Right atrium auricular region (tissue), 2 donors: ENCODE results near the gene CDC6. TPM values are rescaled to one million over a fixed set of nuclear protein-coding genes. Genes with fewer than 3 reads are reported as not detected.

Source experiments
- DNase-seq: peaks from one replicate; pipeline ENCODE4 v3.0.0-alpha.2; 2019; ENCODE audit warnings: low spot score
- H3K27ac ChIP-seq, 2 donors: fragments of 200-600 bp; sonication (generic); 1 replicate in 1 of 2; 2 replicates in 1 of 2; pipeline ENCODE4 v1.5.1; 2016 to 2019
- H3K27me3 ChIP-seq, 2 donors: fragments of 200-600 bp; sonication (generic); one replicate each; pipeline versions ENCODE4 v1.5.1 to v1.6.0; 2017 to 2019
- H3K36me3 ChIP-seq: fragments of 200-600 bp; sonication (generic); one replicate; pipeline ENCODE4 v1.5.1; 2016
- H3K4me1 ChIP-seq, 2 donors: fragments of 200-600 bp; sonication (generic); one replicate each; pipeline versions ENCODE4 v1.5.1 to v1.6.0; 2017 to 2019
- H3K4me3 ChIP-seq, 2 donors: fragments of 200-600 bp; sonication (generic); 1 replicate in 1 of 2; 2 replicates in 1 of 2; pipeline ENCODE4 v1.5.1; 2017 to 2019; ENCODE audit warnings: mild to moderate bottlenecking in 1 of 2, moderate library complexity in 1 of 2
- H3K9me3 ChIP-seq, 2 donors: fragments of 200-600 bp; sonication (generic); one replicate each; pipeline ENCODE4 v1.5.1; 2019
- CTCF ChIP-seq, 2 donors: fragments of 200-600 bp; sonication (generic); IDR thresholded peaks; one replicate each; pipeline ENCODE4 v1.5.1; 2019; ENCODE audit warnings: antibody characterized with exemption in 2 of 2
- total RNA-seq, 2 donors: library from RNA; depleted of rRNA; stranded (reverse); fragments of >200 nt; gene quantifications; one replicate each; pipeline ENCODE4 v1.1.0, GENCODE V29; 2016

Gene CDC6
- total RNA-seq, 2 donors from 2014 or later, result 0.44 to 1.0 TPM

GRCh38 chr17:40321524-40321929 lies 33.8 kb downstream of the CDC6 start:
- TF ChIP-seq CTCF (IDR thresholded peaks at IDR 0.05), result no peak
- no peak for DNase-seq

DNA sequence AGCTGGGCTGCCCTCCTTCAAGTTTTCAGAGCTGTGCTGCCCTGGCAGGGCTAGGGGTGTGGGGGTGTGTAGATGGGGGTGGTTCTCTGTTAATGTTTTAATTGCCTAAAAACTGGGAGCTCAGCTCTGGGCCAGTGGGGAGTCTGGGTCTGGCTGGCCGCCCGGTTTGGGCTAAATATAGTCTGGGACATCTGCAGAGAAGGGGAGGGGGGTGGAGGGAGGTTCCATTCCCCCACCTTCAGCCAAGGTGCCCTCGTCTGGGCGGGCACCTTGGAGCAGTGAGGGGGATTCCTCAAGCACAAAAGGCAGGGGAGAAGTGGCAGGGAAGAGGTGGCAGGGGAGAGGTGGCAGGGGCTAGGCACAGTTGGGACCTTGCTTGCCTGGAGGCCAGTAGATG lies 34.3 kb downstream of the CDC6 start:
- no peak for TF ChIP-seq CTCF (IDR thresholded peaks at IDR 0.05)
- H3K36me3 ChIP-seq, result no peaks in the 10 kb centered on the region
- H3K27me3 ChIP-seq, result no peaks in the 10 kb centered on the region
- H3K4me3 ChIP-seq, result peak overlapping the region; percentile 48 to 52
- H3K4me1 ChIP-seq, result peaks cover 0 to 94% of the 10 kb centered on the region in 2 donors
- H3K27ac ChIP-seq, result peak overlapping the region; percentile 96 to 98
- no peak for DNase-seq
- H3K9me3 ChIP-seq, result no peaks in the 10 kb centered on the region

More at GRCh38 chr17:40321524-40321929, 33.8 kb downstream of the CDC6 start:
- Histone ChIP-seq H3K36me3 (no peaks in the 10 kb centered on the region), H3K27ac (peak overlapping the region; percentile 96 to 98), H3K27me3 (no peaks in the 10 kb centered on the region), H3K4me1 (peaks cover 0 to 94% of the 10 kb centered on the region in 2 donors), H3K4me3 (peak overlapping the region; percentile 48 to 52), H3K9me3 (no peaks in the 10 kb centered on the region)

GRCh38 chr17:40322358-40323315 lies 35.0 kb downstream of the CDC6 start:
- TF ChIP-seq CTCF (IDR thresholded peaks at IDR 0.05), result no peak
- H3K9me3 ChIP-seq, result no peaks in the 10 kb centered on the region
- peaks cover 0 to 94% of the 10 kb centered on the region in 2 donors for H3K4me1 ChIP-seq
- DNase-seq, result no peak
- H3K4me3 ChIP-seq, result peak overlapping the region; percentile 48 to 52
- H3K36me3 ChIP-seq, result no peaks in the 10 kb centered on the region
- no peaks in the 10 kb centered on the region for H3K27me3 ChIP-seq
- H3K27ac ChIP-seq, result peak overlapping the region; percentile 96 to 98

DNA sequence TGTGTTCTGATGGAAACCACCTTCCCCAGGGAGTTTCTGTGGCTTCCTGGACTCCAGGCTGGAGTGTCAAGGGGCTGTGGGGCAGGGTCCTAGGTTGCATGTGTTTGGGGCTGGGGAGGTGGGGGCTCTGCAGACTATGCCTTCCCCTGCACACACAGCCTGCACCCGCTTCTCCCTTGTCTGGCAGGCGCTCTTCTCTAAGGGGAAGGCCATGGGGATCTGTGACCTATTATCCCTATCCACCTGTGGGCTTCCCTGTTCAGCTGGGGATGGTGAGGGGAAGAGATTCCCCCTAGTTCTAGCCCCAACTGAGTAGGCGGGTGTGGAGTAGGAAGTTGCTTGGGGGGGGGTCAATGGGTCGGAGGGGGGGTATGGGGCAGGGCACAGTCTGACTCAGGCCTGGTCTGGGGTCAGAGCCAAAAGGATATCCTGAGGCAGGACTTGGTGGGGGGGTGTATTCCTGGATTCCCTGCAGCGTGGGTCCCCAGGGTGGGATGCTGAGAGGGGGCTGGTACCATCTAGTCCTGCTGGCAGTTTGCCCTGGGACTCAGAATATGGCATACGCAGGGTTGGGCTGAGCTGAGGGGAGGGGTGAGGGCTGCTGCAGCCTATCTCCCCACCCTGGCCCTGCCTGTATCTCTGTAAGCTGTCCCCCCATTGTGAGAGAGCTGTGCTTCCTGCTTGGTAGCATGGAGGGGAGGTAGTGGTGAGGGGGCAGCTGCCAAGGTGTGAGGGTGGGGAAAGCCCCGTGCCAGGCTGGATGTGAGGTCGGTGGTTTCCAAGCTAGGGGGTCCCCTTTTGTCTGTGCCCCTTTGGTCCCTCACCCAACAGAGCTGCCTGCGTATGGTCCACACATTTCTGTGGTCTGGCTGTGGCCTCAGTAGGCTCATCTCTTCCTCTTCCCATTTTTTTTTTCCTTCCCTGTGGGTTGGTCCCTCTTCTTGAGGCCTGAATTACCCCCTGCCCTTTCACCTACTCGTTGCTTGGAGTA lies 36.0 kb downstream of the CDC6 start:
- Histone ChIP-seq H3K4me3 (peak overlapping the region in 1 of 2 donors; percentile 52), H3K9me3 (no peaks in the 10 kb centered on the region), H3K27me3 (no peaks in the 10 kb centered on the region), H3K27ac (peak overlapping the region; percentile 96 to 98), H3K4me1 (peaks cover 0 to 100% of the 10 kb centered on the region in 2 donors), H3K36me3 (no peaks in the 10 kb centered on the region)
- no peak for DNase-seq
- TF ChIP-seq CTCF (IDR thresholded peaks at IDR 0.05), result no peak

- no peak overlapping the region for H3K4me3 ChIP-seq
- no peak for DNase-seq
Measured at GRCh38 chr17:40325156-40326013, 37.7 kb downstream of the CDC6 start.

More at GRCh38 chr17:40325156-40326013, 37.7 kb downstream of the CDC6 start:
- no peak for TF ChIP-seq CTCF (IDR thresholded peaks at IDR 0.05)
- Histone ChIP-seq H3K27ac (peak overlapping the region; percentile 96 to 98), H3K36me3 (no peaks in the 10 kb centered on the region), H3K27me3 (no peaks in the 10 kb centered on the region), H3K4me1 (peaks cover 0 to 100% of the 10 kb centered on the region in 2 donors), H3K9me3 (no peaks in the 10 kb centered on the region)
